ENCODE data around the gene ADAMTS17. TPM values are rescaled to one million over a fixed set of nuclear protein-coding genes. Genes with fewer than 3 reads are reported as not detected.

ADAMTS17 gene
- total RNA-seq, 2 donors from 2014 or later: 0.37 to 1.1 TPM

DNA sequence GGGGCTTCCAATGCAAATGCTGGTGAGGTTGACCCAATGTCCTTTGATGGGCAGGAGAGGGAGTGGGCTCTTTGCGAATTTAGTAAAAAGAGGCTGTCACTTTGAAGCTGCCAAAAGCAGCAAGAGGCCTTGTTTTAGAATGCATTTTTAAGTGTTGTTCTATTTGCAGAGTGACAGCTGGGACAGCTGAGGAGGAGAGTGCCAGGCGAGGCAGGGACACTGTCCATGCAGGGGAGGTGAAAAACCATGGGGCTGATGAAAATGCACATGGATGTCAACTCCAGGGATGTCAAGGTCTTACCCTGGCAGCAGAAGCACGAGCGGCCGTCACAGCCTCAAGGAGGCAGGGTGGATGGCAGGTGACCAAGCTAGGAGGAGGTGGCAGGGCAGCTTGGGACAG, 279.8 kb downstream of the ADAMTS17 start:
- no peak for ATAC-seq (replicated peaks)
- H3K27me3 Mint-ChIP-seq: peaks cover 6% of the 10 kb centered on the region
- no peaks in the 10 kb centered on the region for H3K9me3 Mint-ChIP-seq
- H3K4me1 Mint-ChIP-seq: no peaks in the 10 kb centered on the region
- no peak overlapping the region for H3K4me3 Mint-ChIP-seq
- no peak overlapping the region for H3K27ac Mint-ChIP-seq
- no peaks in the 10 kb centered on the region for H3K36me3 Mint-ChIP-seq (ENCODE audit: low read depth)

DNA sequence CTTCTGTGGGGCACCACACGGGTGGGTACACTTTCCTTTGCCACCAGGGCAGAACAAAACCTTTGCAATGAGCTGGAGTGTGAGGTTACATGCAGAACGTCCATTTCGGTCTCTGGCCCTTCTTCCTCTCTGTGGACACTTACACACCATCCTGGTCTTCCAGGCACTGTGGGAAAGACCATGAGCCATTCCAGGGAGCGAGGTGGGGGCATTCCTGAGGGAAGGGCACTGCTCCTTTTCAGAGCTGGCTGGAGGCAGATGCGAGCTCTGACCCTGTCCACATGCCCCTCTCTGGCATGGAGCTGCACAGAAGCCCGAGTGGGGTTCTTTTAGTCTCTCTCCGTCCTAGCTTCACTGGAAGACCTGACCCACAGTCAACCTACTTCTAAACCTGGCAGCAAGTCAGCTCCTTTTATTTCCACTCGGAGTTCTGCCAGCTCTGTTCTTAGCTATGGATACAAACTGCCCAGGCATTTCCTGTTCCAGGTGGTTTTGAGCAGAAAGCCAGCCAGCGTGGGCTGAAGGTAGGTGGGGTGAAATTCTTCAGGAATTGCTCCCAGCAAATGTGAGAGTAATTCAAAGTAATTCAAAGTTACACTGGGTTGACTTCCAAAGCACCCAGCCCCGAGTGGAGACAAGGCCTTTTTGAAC, 281.4 kb downstream of the ADAMTS17 start:
- H3K4me1 Mint-ChIP-seq: no peaks in the 10 kb centered on the region
- peaks cover 6% of the 10 kb centered on the region for H3K27me3 Mint-ChIP-seq
- no peak overlapping the region for H3K27ac Mint-ChIP-seq
- H3K36me3 Mint-ChIP-seq (ENCODE audit: low read depth): no peaks in the 10 kb centered on the region
- H3K4me3 Mint-ChIP-seq: no peak overlapping the region
- H3K9me3 Mint-ChIP-seq: no peaks in the 10 kb centered on the region
- ATAC-seq (replicated peaks): no peak

DNA sequence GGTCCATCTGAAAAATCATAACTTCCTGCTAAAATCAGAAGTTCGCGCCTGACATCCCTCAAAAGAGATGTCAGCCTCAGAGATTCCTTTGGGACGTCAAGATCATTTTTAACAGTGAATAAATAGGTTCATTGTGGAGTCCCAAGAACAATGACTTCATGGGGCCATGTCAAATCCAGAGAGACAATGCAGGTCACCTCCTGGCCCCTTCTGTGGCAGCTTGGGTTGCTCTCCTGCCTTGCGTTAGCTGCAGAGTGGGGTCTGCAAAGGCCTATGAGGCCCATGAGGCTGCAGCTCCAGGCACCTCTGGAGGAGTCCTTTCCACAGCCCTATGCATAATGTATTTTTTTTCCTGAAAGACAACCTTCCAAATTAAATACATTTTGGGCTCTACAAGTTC, 282.3 kb downstream of the ADAMTS17 start:
- Mint-ChIP-seq H3K36me3 (ENCODE audit: low read depth) (no peaks in the 10 kb centered on the region), H3K4me1 (no peaks in the 10 kb centered on the region), H3K9me3 (no peaks in the 10 kb centered on the region), H3K27me3 (peaks cover 6% of the 10 kb centered on the region), H3K27ac (no peak overlapping the region), H3K4me3 (no peak overlapping the region)
- ATAC-seq (replicated peaks): no peak

DNA sequence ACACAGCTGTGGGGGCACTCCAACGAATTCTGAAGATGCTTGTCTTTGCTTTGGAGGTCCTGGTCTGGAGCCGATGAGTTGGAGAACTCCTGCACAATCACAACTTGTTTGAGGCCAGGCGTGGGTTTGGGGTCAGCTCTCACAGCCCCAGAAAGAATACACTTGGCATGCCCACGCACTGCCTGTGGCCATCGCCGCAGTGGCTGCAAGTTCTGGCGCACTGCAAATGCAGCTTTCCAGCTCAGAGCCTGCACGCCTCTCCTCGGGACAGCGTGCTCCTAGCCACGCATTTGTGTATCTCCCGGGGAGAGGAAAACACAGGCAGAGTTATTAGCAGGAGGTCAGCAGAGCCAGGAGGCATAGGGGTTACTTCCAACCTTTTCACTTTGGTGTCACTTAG, 282.7 kb downstream of the ADAMTS17 start:
- H3K9me3 Mint-ChIP-seq: no peaks in the 10 kb centered on the region
- no peaks in the 10 kb centered on the region for H3K4me1 Mint-ChIP-seq
- peaks cover 6% of the 10 kb centered on the region for H3K27me3 Mint-ChIP-seq
- H3K4me3 Mint-ChIP-seq: no peak overlapping the region
- ATAC-seq (replicated peaks): no peak
- no peaks in the 10 kb centered on the region for H3K36me3 Mint-ChIP-seq (ENCODE audit: low read depth)
- no peak overlapping the region for H3K27ac Mint-ChIP-seq

DNA sequence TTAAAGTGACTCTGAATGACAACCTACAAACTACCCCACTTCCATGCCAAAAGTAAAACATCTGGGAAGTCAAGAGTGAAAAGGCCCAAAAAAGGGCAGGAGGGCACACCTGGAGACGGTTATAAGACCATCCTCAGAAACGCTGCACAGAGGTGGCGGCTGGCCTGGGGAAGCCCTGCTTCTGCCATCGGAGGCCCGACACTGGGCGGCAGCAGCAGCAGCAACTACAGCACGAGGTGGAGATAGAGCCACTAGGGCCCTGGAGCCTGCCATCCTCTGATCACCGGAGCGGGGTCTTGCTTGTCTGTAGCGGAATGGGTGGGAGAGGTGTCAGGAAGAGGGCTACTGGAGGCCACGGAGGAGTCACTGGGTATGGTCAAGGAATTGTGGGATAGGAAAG, 283.3 kb downstream of the ADAMTS17 start:
- no peak for ATAC-seq (replicated peaks)
- Mint-ChIP-seq H3K27ac (no peak overlapping the region), H3K36me3 (ENCODE audit: low read depth) (no peaks in the 10 kb centered on the region), H3K4me1 (no peaks in the 10 kb centered on the region), H3K4me3 (no peak overlapping the region), H3K27me3 (peaks cover 6% of the 10 kb centered on the region), H3K9me3 (no peaks in the 10 kb centered on the region)

DNA sequence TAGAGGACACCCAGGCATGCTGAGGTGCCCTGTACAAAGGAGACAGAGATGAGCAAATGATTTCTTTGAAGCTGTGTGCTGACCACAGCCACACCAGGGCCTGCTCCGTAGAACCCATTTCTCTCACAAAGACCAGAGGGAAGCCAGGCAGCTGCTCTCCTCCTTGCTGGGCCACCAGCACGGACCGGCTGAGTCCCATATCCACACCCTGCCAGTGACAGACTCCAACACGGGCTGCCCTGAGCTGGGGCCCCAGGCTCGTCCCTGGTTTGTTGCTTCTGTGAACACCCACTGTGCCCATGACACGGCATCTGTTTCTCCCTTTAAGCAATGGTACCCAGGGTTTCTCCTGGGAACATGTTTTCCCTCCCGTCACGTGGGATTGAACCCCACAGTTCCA, 284.5 kb downstream of the ADAMTS17 start:
- Mint-ChIP-seq H3K4me3 (no peak overlapping the region), H3K9me3 (no peaks in the 10 kb centered on the region), H3K36me3 (ENCODE audit: low read depth) (no peaks in the 10 kb centered on the region), H3K27ac (no peak overlapping the region), H3K4me1 (no peaks in the 10 kb centered on the region), H3K27me3 (peaks cover 6% of the 10 kb centered on the region)
- ATAC-seq (replicated peaks): no peak

DNA sequence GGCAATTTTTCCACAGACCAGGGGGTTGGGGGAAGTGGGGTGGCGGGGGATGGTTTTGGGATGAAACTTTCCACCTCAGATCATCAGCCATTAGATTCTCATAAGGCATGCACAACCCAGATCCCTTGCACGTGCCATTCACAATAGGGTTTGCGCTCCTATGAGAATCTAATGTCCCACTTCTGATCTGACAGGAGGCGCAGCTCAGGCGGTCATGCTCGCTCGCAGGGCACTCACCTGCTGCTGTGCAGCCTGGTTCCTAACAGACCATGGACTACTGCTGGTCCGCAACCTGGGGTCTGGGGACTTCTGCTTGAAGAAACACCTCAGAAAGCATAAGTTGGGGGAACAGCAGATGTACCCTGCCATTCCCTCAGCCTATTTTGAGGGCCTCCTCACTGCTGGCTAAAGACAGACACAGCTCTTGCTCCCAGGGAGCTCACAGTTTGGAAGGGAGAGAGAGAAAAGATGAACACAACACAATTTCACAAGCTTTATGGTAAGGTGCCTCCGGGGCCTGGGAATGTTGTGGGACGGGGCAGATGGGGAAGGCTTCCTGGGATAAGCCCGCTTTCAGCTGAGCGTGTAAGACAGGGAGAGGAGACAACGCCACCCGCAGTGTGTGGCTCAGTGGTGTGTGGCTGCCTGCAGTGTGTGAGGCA, 285.2 kb downstream of the ADAMTS17 start:
- Mint-ChIP-seq H3K4me1 (no peaks in the 10 kb centered on the region), H3K9me3 (no peaks in the 10 kb centered on the region), H3K27ac (no peak overlapping the region), H3K27me3 (peaks cover 6% of the 10 kb centered on the region), H3K4me3 (no peak overlapping the region), H3K36me3 (ENCODE audit: low read depth) (no peaks in the 10 kb centered on the region)
- no peak for ATAC-seq (replicated peaks)

DNA sequence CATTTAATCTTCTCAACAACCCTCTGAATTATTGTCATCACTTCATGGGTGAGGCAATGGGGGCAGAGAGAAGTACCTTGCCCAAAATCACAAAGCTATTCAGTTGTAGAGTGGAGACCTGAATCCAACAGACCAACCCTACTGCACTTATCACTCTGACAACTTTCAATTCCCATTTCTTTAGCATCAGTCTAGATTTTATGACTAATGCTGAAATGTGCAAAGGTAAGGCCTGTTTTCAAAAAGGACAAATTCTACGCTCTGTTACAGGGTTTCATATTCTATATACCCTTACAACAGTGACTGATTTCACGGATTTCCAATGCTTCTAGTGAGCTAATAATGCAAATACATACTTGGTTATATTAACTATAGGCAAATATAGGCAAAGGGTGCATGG, 286.0 kb downstream of the ADAMTS17 start:
- H3K36me3 Mint-ChIP-seq (ENCODE audit: low read depth): no peaks in the 10 kb centered on the region
- no peaks in the 10 kb centered on the region for H3K4me1 Mint-ChIP-seq
- H3K27me3 Mint-ChIP-seq: peaks cover 6% of the 10 kb centered on the region
- no peak overlapping the region for H3K4me3 Mint-ChIP-seq
- H3K9me3 Mint-ChIP-seq: no peaks in the 10 kb centered on the region
- ATAC-seq (replicated peaks): no peak
- no peak overlapping the region for H3K27ac Mint-ChIP-seq

DNA sequence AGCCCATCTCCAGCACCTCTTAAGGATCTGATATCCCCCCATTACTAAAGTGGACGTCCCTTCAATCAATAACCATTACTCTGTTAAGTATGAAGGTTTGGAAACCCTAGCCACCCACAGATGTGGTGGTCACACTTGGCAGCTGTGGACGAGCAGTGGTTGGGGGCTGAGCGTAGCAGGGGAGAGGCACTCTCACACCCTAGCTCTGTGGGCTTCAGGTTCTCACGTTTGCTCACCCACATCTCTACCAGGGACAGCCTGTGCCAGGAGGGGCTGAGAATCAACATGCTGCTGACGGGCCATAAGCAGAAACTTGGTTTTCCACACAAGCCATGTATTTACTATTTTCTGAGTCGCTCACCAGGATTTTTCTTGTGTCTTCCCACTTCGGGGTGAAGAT, 287.2 kb downstream of the ADAMTS17 start:
- no peaks in the 10 kb centered on the region for H3K36me3 Mint-ChIP-seq (ENCODE audit: low read depth)
- no peaks in the 10 kb centered on the region for H3K9me3 Mint-ChIP-seq
- no peak overlapping the region for H3K27ac Mint-ChIP-seq
- no peak overlapping the region for H3K4me3 Mint-ChIP-seq
- no peaks in the 10 kb centered on the region for H3K4me1 Mint-ChIP-seq
- peaks cover 6% of the 10 kb centered on the region for H3K27me3 Mint-ChIP-seq
- no peak for ATAC-seq (replicated peaks)

DNA sequence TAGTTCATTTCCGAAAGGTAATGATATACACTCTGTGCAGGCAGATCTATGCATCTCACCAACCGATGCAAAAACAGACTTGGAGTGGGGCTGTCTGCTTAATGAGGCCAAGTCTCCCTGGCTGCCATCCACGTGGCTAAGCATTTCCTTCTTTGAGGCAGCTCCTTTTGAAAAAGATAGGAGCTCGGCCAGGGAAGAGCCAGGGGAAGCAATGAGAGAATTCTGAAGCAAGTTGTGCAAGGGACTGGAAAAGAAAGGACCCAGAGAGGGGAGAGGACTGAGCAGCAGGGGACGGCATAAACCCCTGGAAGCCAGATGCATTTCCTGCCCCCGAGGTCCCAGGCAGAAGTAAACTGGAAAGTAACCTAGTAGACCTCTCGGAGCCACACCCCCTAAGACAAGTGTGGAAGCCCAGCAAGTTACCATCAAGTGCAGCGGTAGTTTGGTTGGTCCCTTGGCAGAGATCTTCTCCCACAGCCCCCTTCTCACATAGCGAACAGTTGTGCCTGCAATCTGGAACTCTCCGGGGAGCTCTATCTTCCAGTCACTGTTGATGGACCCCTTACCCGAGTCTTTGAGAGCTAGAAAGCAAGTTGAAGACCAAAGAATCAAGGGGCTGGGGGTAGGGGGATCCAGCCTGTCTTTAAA, 288.2 kb downstream of the ADAMTS17 start:
- peaks cover 5% of the 10 kb centered on the region for H3K27me3 Mint-ChIP-seq

DNA sequence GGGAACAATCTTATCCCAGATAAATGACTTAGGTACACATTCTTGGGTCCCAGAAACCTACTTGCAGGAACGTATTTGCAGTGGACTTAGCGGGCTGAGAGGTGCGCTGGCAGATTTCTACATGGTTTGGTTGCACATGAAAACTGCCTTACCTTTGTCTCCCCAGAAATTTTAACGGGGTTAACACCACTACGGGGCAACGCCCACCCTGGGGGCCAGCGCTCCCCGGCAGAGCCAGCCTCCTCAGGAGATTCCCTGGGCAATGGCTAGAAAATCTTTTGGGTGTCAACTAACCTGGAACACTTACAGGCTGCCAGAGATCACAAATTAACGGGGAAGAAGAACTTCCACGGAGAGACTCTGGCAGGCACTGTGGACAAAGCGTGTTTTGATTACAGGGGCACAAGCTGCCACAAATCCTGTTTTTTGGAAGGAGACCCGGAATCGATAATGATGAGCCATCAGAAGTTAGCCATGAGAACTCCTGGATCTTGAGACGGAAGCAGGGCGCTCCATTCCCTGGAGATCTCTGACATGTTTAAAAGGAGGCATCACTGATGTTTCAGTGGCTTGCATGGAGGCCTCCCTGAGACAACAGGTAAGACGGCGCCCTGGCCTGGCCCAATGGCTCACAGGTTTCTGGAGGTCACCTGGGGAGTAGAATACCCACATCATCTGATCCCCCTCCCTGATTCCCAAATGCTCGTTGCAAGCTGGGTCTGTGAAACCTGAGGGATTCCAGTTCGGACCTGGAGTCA, 288.9 kb downstream of the ADAMTS17 start:
- Mint-ChIP-seq H3K9me3 (peaks cover 2% of the 10 kb centered on the region), H3K4me3 (no peak overlapping the region), H3K27ac (no peak overlapping the region), H3K4me1 (no peaks in the 10 kb centered on the region), H3K27me3 (no peaks in the 10 kb centered on the region), H3K36me3 (ENCODE audit: low read depth) (no peaks in the 10 kb centered on the region)
- ATAC-seq (replicated peaks): no peak

More for the DNA sequence above, 288.2 kb downstream of the ADAMTS17 start:
- no peak overlapping the region for H3K27ac Mint-ChIP-seq
- H3K9me3 Mint-ChIP-seq: no peaks in the 10 kb centered on the region
- H3K4me3 Mint-ChIP-seq: no peak overlapping the region
- no peaks in the 10 kb centered on the region for H3K4me1 Mint-ChIP-seq
- no peaks in the 10 kb centered on the region for H3K36me3 Mint-ChIP-seq (ENCODE audit: low read depth)
- ATAC-seq (replicated peaks): no peak

DNA sequence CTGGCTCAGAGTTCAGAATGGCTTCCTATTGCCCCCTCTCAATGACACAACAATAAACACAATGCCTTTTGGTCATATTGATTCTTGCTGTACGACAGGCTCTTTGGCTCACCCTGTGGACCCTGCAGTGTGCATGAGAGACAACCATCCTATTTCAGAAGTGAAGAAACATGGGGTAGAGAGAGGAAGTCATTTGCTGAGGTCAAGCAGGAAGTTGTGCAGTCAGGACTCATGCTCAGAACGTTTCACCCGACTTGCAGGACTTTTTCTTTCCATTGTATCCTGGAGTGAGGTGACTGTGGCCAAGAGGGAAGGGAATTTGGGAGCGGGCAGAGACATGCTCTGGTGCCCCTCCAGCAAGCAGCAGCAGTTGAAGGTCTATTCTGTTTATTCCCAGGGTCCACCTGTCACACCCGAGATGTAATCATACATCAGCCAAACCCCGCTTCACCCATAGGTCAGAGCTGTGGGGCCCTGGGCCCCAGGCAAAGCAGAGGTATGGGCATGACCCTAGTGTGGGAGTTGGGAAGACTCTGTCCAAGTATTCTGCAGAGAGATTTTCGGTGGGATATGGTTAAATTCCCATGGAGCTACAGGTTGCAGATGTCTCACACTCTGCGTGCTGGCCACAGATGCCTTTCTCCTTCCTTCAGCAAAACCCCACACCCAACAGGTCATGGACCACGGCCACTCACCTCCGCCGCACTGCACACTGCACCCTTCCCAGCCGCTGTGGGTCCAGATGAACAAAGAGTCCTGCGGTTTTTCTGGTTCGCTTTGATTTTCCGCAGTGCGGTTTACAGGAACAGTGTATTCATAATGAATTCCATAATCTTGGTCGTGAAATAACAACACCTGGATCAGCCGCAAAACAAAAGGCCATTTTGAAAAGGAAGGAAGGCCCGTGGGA, 290.6 kb downstream of the ADAMTS17 start:
- Mint-ChIP-seq H3K27me3 (no peaks in the 10 kb centered on the region), H3K27ac (no peak overlapping the region), H3K9me3 (peaks cover 8% of the 10 kb centered on the region), H3K4me3 (no peak overlapping the region), H3K36me3 (ENCODE audit: low read depth) (no peaks in the 10 kb centered on the region), H3K4me1 (no peaks in the 10 kb centered on the region)
- no peak for ATAC-seq (replicated peaks)

DNA sequence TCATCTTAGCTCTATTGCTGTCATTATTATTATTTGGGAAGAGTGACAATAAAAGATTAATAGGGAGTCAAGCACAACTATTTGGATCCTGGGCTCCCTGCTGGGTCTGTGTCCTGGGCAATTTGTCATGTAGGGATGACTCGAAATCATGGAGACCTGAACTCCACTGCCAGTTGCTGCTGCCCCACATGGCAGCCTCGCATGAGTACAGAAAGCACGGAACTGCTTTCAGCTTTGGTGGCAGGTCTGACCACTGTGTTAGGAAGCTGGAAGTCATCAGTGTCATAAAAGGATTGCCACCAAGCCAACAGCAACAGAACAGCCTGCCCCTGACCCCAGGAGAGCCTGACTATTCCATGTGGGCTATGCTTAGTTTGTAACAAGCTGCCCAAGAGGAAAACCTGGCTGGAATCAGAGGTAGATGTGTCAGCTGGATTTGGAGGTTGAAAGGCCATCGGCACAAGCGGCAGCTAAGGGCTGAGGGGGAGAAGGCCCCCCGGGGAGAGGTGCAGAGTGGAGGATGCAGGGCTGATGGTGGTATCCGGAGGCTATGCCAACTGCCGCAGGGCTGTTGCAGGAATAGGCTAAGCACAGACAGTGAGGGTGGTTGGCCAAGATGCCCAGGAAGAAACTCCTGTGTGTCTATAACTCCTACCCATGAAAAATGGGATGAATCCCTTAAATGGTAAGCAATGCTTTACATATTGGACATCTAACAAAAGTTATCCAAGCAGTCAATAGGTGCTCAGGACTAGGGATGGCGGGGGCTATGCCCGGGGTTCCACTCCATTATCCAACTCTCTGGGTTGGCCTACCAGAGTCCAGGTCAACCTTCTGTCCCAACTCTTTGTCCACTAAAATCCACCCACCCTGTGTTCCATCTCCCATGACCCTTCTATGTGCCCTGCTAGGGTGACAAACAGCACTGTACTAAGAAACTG, 291.6 kb downstream of the ADAMTS17 start:
- H3K9me3 Mint-ChIP-seq: peaks cover 8% of the 10 kb centered on the region
- H3K4me3 Mint-ChIP-seq: no peak overlapping the region
- no peaks in the 10 kb centered on the region for H3K36me3 Mint-ChIP-seq (ENCODE audit: low read depth)
- no peaks in the 10 kb centered on the region for H3K4me1 Mint-ChIP-seq
- H3K27ac Mint-ChIP-seq: no peak overlapping the region
- no peaks in the 10 kb centered on the region for H3K27me3 Mint-ChIP-seq
- ATAC-seq (replicated peaks): no peak

Data from activated T-helper 17 cell treated with anti-CD3 and anti-CD28 coated beads, Interleukin-2, amount 50 U/mL, for 72 hours (primary cell).